Neural cell (in vitro differentiated cells): ENCODE results near the gene TUBA4B.

Experiments
- EZH2 ChIP-seq: fragments of 200-600, 300-800 bp; shearing (Covaris generic), sonication (generic); IDR thresholded peaks from 2 replicates; pipeline ENCODE4 v1.6.1; 2014; ENCODE audit warnings: antibody characterized with exemption, low read length, borderline replicate concordance, mild to moderate bottlenecking; ENCODE audit not compliant: insufficient read depth, poor library complexity, severe bottlenecking
- TF ChIP-seq, protein P1 (sequence below): fragments of 450-650 bp; IDR thresholded peaks from 2 replicates; pipeline ENCODE4 v1.5.1; 2014; ENCODE audit warnings: antibody characterized with exemption, mild to moderate bottlenecking, moderate library complexity; ENCODE audit not compliant: poor library complexity, severe bottlenecking

- TF ChIP-seq, protein P1, sequence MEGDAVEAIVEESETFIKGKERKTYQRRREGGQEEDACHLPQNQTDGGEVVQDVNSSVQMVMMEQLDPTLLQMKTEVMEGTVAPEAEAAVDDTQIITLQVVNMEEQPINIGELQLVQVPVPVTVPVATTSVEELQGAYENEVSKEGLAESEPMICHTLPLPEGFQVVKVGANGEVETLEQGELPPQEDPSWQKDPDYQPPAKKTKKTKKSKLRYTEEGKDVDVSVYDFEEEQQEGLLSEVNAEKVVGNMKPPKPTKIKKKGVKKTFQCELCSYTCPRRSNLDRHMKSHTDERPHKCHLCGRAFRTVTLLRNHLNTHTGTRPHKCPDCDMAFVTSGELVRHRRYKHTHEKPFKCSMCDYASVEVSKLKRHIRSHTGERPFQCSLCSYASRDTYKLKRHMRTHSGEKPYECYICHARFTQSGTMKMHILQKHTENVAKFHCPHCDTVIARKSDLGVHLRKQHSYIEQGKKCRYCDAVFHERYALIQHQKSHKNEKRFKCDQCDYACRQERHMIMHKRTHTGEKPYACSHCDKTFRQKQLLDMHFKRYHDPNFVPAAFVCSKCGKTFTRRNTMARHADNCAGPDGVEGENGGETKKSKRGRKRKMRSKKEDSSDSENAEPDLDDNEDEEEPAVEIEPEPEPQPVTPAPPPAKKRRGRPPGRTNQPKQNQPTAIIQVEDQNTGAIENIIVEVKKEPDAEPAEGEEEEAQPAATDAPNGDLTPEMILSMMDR = peak; percentile 18
- no peak for TF ChIP-seq EZH2
These were observed 56.2 kb downstream of the TUBA4B start, which contains the start of gene PTPRN for GRCh38 chr2:219309278-219309677.
